HEK293 (cell line): Measurements from ENCODE around the gene RAC3.
A peak's percentile ranks its signal among the peaks of the same experiment; 100 is the strongest.

ENCODE experiments used
- ELK4 ChIP-seq: IDR thresholded peaks from 2 replicates; pipeline ENCODE4 v1.6.1; 2011; ENCODE audit warnings: mild to moderate bottlenecking, low read depth, low read length, borderline replicate concordance
- GLI4 ChIP-seq: fragments of 450-650 bp; formaldehyde crosslinking; IDR thresholded peaks from 2 replicates; pipeline ENCODE4 v1.5.1; 2016; ENCODE audit warnings: missing biosample characterization, missing genetic modification characterization
- IKZF3 ChIP-seq: fragments of 450-650 bp; IDR thresholded peaks from 2 replicates; pipeline ENCODE4 v1.5.0; 2018; ENCODE audit warnings: missing biosample characterization, mild to moderate bottlenecking, missing genetic modification characterization, moderate library complexity
- KLF1 ChIP-seq: fragments of 450-650 bp; formaldehyde crosslinking; IDR thresholded peaks from 2 replicates; pipeline ENCODE4 v1.5.1; 2016; ENCODE audit warnings: missing biosample characterization, missing genetic modification characterization
- PBX3 ChIP-seq: sonication (generic); formaldehyde crosslinking; IDR thresholded peaks from 2 replicates; pipeline ENCODE4 v1.8.1; 2022; ENCODE audit warnings: mild to moderate bottlenecking, moderate library complexity, missing genetic modification reagents
- SP7 ChIP-seq: fragments of 450-650 bp; formaldehyde crosslinking; IDR thresholded peaks from 2 replicates; pipeline ENCODE4 v1.5.1; 2016; ENCODE audit warnings: missing biosample characterization, missing genetic modification characterization
- TRIM28 ChIP-seq: IDR thresholded peaks from 2 replicates; pipeline ENCODE4 v1.6.1; 2011; ENCODE audit warnings: low read length, control low read depth, borderline replicate concordance
- YY1 ChIP-seq: fragments of 450-650 bp; formaldehyde crosslinking; IDR thresholded peaks from 2 replicates; pipeline ENCODE4 v1.5.1; 2018; ENCODE audit warnings: missing biosample characterization, missing genetic modification characterization
- ZBTB11 ChIP-seq: fragments of 450-650 bp; formaldehyde crosslinking; conservative IDR thresholded peaks from 2 replicates; pipeline ENCODE4 v1.5.1; 2016; ENCODE audit warnings: low read depth, missing biosample characterization, missing genetic modification characterization
- ZBTB21 ChIP-seq: fragments of 450-650 bp; formaldehyde crosslinking; IDR thresholded peaks from 2 replicates; pipeline ENCODE4 v1.5.1; 2017; ENCODE audit warnings: missing biosample characterization, missing genetic modification characterization
- ZBTB26 ChIP-seq: fragments of 450-650 bp; formaldehyde crosslinking; optimal IDR thresholded peaks from 2 replicates; pipeline ENCODE3; 2016; ENCODE audit warnings: missing biosample characterization, mild to moderate bottlenecking, missing genetic modification characterization
- ZFP41 ChIP-seq: fragments of 450-650 bp; formaldehyde crosslinking; IDR thresholded peaks from 2 replicates; pipeline ENCODE4 v1.5.1; 2016; ENCODE audit warnings: missing biosample characterization, missing genetic modification characterization, borderline replicate concordance
- ZFP69B ChIP-seq: fragments of 450-650 bp; formaldehyde crosslinking; IDR thresholded peaks from 2 replicates; pipeline ENCODE4 v1.5.1; 2016; ENCODE audit warnings: missing biosample characterization, missing genetic modification characterization
- ZNF140 ChIP-seq: fragments of 450-650 bp; formaldehyde crosslinking; IDR thresholded peaks from 2 replicates; pipeline ENCODE4 v1.5.1; 2016; ENCODE audit warnings: missing biosample characterization, missing genetic modification characterization
- ZNF155 ChIP-seq: fragments of 450-650 bp; formaldehyde crosslinking; IDR thresholded peaks from 2 replicates; pipeline ENCODE4 v1.5.1; 2016; ENCODE audit warnings: missing biosample characterization, missing genetic modification characterization
- ZNF211 ChIP-seq: fragments of 450-650 bp; formaldehyde crosslinking; IDR thresholded peaks from 2 replicates; pipeline ENCODE4 v1.5.1; 2016; ENCODE audit warnings: low read depth, missing biosample characterization, missing genetic modification characterization
- ZNF248 ChIP-seq: fragments of 450-650 bp; formaldehyde crosslinking; IDR thresholded peaks from 2 replicates; pipeline ENCODE4 v1.5.1; 2017; ENCODE audit warnings: missing biosample characterization, missing genetic modification characterization
- ZNF274 ChIP-seq, 2 experiments: fragments of 200-500 bp in 1 of 2; fragments of 450-650 bp in 1 of 2; sonication (Bioruptor generic) in 1 of 2; formaldehyde crosslinking in 1 of 2; IDR thresholded peaks; 2 replicates each; pipeline versions ENCODE4 v1.5.1 to v1.6.1; 2014 to 2016; ENCODE audit warnings: borderline replicate concordance in 1 of 2, inconsistent platforms in 1 of 2, low read length in 1 of 2, missing biosample characterization in 1 of 2, missing genetic modification characterization in 1 of 2
- ZNF366 ChIP-seq: fragments of 450-650 bp; formaldehyde crosslinking; conservative IDR thresholded peaks from 2 replicates; pipeline ENCODE4 v1.5.1; 2016; ENCODE audit warnings: missing biosample characterization, missing genetic modification characterization
- ZNF398 ChIP-seq: fragments of 450-650 bp; formaldehyde crosslinking; IDR thresholded peaks from 2 replicates; pipeline ENCODE4 v1.5.1; 2017; ENCODE audit warnings: missing biosample characterization, missing genetic modification characterization
- ZNF514 ChIP-seq: fragments of 450-650 bp; formaldehyde crosslinking; IDR thresholded peaks from 2 replicates; pipeline ENCODE4 v1.5.1; 2016; ENCODE audit warnings: missing biosample characterization, missing genetic modification characterization
- ZNF555 ChIP-seq: fragments of 450-650 bp; formaldehyde crosslinking; conservative IDR thresholded peaks from 2 replicates; pipeline ENCODE4 v1.5.1; 2017; ENCODE audit warnings: missing biosample characterization, mild to moderate bottlenecking, missing genetic modification characterization, inconsistent platforms
- ZNF610 ChIP-seq: fragments of 450-650 bp; formaldehyde crosslinking; IDR thresholded peaks from 2 replicates; pipeline ENCODE4 v1.5.1; 2016; ENCODE audit warnings: missing biosample characterization, missing genetic modification characterization, borderline replicate concordance
- ZNF621 ChIP-seq: fragments of 450-650 bp; formaldehyde crosslinking; IDR thresholded peaks from 2 replicates; pipeline ENCODE4 v1.5.1; 2017; ENCODE audit warnings: missing biosample characterization, missing genetic modification characterization
- ZNF624 ChIP-seq: fragments of 450-650 bp; formaldehyde crosslinking; IDR thresholded peaks from 2 replicates; pipeline ENCODE4 v1.5.1; 2017; ENCODE audit warnings: missing biosample characterization, missing genetic modification characterization
- ZNF645 ChIP-seq: fragments of 450-650 bp; formaldehyde crosslinking; IDR thresholded peaks from 2 replicates; pipeline ENCODE4; 2016; ENCODE audit warnings: missing biosample characterization, missing genetic modification characterization
- ZNF692 ChIP-seq: fragments of 450-650 bp; formaldehyde crosslinking; IDR thresholded peaks from 2 replicates; pipeline ENCODE4 v1.5.1; 2016; ENCODE audit warnings: missing biosample characterization, missing genetic modification characterization
- ZSCAN30 ChIP-seq: fragments of 450-650 bp; IDR thresholded peaks from 2 replicates; pipeline ENCODE4 v1.5.1; 2018; ENCODE audit warnings: missing biosample characterization, mild to moderate bottlenecking, missing genetic modification characterization, moderate library complexity

The RAC3 gene

GRCh38 chr17:82037092-82037888 is 5.8 kb downstream of the RAC3 start, which contains the start of gene DCXR (continued):
- TF ChIP-seq ZNF645 (tag by site-specific recombination) (no peak), ZNF366 (tag by site-specific recombination) (no peak), PBX3 (CRISPR knock-in tag) (peak; percentile 87; the same call in 1 of the 2 replicates), ZBTB26 (tag by site-specific recombination) (peak; percentile 97), ZSCAN30 (tag by site-specific recombination) (peak; percentile 80), ZNF624 (tag by site-specific recombination) (no peak), IKZF3 (tag by site-specific recombination) (no peak), ZNF398 (tag by site-specific recombination) (peak; percentile 20; the same call in 1 of the 2 replicates), SP7 (tag by site-specific recombination) (peak; percentile 91), ELK4 (no peak), TRIM28 (no peak), ZNF211 (tag by site-specific recombination) (no peak), ZNF555 (no peak), GLI4 (tag by site-specific recombination) (no peak), ZBTB11 (tag by site-specific recombination) (peak; percentile 78), ZNF140 (tag by site-specific recombination) (no peak), ZNF621 (no peak), ZFP41 (tag by site-specific recombination) (no peak), ZNF274 (IDR thresholded peaks at IDR 0.05; ENCODE audit: low read length) (no peak), ZNF274 (tag by site-specific recombination; IDR thresholded peaks at IDR 0.05; ENCODE audit: borderline replicate concordance) (no peak), ZNF155 (tag by site-specific recombination) (no peak), KLF1 (tag by site-specific recombination) (peak; percentile 85), ZNF248 (tag by site-specific recombination) (no peak), ZNF692 (peak; percentile 73), ZNF610 (tag by site-specific recombination) (no peak), ZFP69B (tag by site-specific recombination) (peak; percentile 78; the same call in 1 of the 2 replicates), ZNF514 (tag by site-specific recombination) (no peak), ZBTB21 (tag by site-specific recombination) (no peak), YY1 (tag by site-specific recombination) (peak; percentile 48; the same call in 1 of the 2 replicates)
